Peyer's patch (tissue), 4 donors: ENCODE data around the gene KCNK5. TPM values are rescaled to one million over a fixed set of nuclear protein-coding genes. Genes with fewer than 3 reads are reported as not detected.

ENCODE experiments used
- DNase-seq, 3 donors: peaks; one replicate each; pipeline ENCODE4 v3.0.0-alpha.2; 2017 to 2019
- H3K27ac ChIP-seq, 4 donors: fragments of 200-600 bp; sonication (generic); one replicate each; pipeline ENCODE4 v1.5.1; 2016 to 2019
- H3K27me3 ChIP-seq, 2 donors: fragments of 200-600 bp; sonication (generic); one replicate each; pipeline ENCODE4 v1.5.1; 2019
- H3K36me3 ChIP-seq, 3 donors: fragments of 200-600 bp; sonication (generic); one replicate each; pipeline ENCODE4 v1.5.1; 2016 to 2019
- H3K4me1 ChIP-seq, 4 donors: fragments of 200-600 bp; sonication (generic); one replicate each; pipeline ENCODE4 v1.5.1; 2016 to 2019
- H3K4me3 ChIP-seq, 4 donors: fragments of 200-600 bp; sonication (generic); 1 replicate in 3 of 4; 2 replicates in 1 of 4; pipeline ENCODE4 v1.5.1; 2016 to 2019; ENCODE audit warnings: mild to moderate bottlenecking in 1 of 4
- H3K9me3 ChIP-seq, 4 donors: fragments of 200-600 bp; sonication (generic); one replicate each; pipeline ENCODE4 v1.5.1; 2016 to 2019; ENCODE audit warnings: mild to moderate bottlenecking in 1 of 4
- POLR2A ChIP-seq, 2 donors: fragments of 450-650 bp; IDR thresholded peaks; one replicate each; pipeline ENCODE4 v1.5.1; 2017; ENCODE audit warnings: antibody characterized with exemption in 2 of 2, mild to moderate bottlenecking in 2 of 2, moderate library complexity in 2 of 2
- total RNA-seq, 4 donors: library from RNA; depleted of rRNA; stranded (reverse); fragments of >200 nt; gene quantifications; one replicate each; pipeline ENCODE4 v1.1.0, GENCODE V29; 2016
- TF ChIP-seq, protein P1 (sequence below), 6 experiments: fragments of 450-650 bp in 4 of 6; fragments of 200-600 bp in 2 of 6; sonication (generic) in 1 of 6; IDR thresholded peaks; one replicate each; pipeline ENCODE4 v1.5.1; 2017 to 2019; ENCODE audit warnings: antibody characterized with exemption in 6 of 6, mild to moderate bottlenecking in 3 of 6, moderate library complexity in 1 of 6

KCNK5 gene
- total RNA-seq, 4 donors from 2014 or later: 10.7 to 150 (median 115) TPM

DNA sequence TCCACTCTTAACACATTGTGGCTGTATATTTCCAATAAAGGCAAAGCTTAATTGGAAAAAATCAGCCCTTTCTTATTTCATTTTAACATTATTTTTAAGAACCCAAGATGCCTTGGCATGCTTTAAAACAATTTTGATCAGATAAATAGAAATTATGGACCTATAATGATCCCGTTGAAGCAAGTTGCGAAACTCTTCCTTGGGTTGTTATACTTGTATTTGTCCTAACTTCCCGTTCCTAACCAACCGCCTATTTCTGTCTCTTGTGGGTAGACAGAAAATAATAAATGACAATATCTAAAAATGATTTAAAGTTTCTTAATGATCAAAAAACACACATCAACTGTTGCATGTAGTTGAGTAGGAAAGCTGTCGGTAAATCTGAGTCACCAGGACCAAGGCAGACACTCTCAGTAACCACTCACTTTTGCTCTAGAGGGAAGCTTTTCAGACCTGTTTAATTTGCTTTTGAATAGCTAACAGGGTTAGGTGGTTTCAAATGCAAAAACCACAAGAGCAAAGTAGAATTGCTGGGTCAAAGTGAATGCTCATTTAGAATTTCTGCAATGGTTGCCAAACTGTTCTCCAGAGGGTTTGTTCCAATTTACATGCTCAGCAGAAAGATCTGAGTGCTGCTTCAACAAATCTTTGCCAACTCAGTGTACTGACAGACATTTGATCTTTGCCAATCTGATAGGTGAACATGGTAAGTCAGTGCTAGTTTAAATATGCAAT is 34.2 kb upstream of the KCNK5 start:
- no peaks in the 10 kb centered on the region for H3K36me3 ChIP-seq
- no peaks in the 10 kb centered on the region for H3K9me3 ChIP-seq
- DNase-seq: no peak
- no peak overlapping the region for H3K4me3 ChIP-seq
- no peaks in the 10 kb centered on the region for H3K4me1 ChIP-seq
- no peaks in the 10 kb centered on the region for H3K27me3 ChIP-seq
- TF ChIP-seq, protein P1, sequence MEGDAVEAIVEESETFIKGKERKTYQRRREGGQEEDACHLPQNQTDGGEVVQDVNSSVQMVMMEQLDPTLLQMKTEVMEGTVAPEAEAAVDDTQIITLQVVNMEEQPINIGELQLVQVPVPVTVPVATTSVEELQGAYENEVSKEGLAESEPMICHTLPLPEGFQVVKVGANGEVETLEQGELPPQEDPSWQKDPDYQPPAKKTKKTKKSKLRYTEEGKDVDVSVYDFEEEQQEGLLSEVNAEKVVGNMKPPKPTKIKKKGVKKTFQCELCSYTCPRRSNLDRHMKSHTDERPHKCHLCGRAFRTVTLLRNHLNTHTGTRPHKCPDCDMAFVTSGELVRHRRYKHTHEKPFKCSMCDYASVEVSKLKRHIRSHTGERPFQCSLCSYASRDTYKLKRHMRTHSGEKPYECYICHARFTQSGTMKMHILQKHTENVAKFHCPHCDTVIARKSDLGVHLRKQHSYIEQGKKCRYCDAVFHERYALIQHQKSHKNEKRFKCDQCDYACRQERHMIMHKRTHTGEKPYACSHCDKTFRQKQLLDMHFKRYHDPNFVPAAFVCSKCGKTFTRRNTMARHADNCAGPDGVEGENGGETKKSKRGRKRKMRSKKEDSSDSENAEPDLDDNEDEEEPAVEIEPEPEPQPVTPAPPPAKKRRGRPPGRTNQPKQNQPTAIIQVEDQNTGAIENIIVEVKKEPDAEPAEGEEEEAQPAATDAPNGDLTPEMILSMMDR (IDR thresholded peaks at IDR 0.05): no peak
- no peak for TF ChIP-seq POLR2A (IDR thresholded peaks at IDR 0.05)
- H3K27ac ChIP-seq: no peak overlapping the region

- H3K9me3 ChIP-seq: no peaks in the 10 kb centered on the region
- H3K36me3 ChIP-seq: no peaks in the 10 kb centered on the region
- no peak for TF ChIP-seq POLR2A (IDR thresholded peaks at IDR 0.05)
- no peaks in the 10 kb centered on the region for H3K27me3 ChIP-seq
- H3K4me1 ChIP-seq: no peaks in the 10 kb centered on the region
- DNase-seq: no peak
- no peak overlapping the region for H3K4me3 ChIP-seq
- H3K27ac ChIP-seq: no peak overlapping the region
Observed at GRCh38 chr6:39261751-39262150, 32.5 kb upstream of the KCNK5 start.

DNA sequence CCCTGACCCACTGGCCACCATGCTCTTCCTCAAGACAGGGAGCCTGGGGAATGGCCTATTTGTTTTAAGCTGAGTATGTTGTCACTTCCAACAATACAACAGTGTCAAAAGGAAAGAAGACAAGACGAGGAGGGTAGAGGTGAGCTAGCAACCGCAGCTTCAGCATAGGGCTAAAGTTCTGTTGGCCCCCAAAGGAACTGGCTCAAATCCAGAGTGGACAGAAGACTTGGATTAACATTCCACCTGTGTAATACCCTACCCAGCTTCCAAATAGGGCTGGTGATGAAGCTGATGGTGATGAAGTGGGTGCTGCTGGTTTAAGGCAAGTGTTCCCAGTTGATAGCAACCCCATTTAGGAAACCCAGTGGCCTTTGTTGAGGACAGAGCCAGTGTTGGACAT is 31.7 kb upstream of the KCNK5 start:
- Histone ChIP-seq H3K9me3 (no peaks in the 10 kb centered on the region), H3K27ac (no peak overlapping the region), H3K27me3 (no peaks in the 10 kb centered on the region), H3K36me3 (no peaks in the 10 kb centered on the region), H3K4me1 (no peaks in the 10 kb centered on the region), H3K4me3 (no peak overlapping the region)
- DNase-seq: no peak
- no peak for TF ChIP-seq POLR2A (IDR thresholded peaks at IDR 0.05)
- TF ChIP-seq, protein P1 (IDR thresholded peaks at IDR 0.05): no peak

DNA sequence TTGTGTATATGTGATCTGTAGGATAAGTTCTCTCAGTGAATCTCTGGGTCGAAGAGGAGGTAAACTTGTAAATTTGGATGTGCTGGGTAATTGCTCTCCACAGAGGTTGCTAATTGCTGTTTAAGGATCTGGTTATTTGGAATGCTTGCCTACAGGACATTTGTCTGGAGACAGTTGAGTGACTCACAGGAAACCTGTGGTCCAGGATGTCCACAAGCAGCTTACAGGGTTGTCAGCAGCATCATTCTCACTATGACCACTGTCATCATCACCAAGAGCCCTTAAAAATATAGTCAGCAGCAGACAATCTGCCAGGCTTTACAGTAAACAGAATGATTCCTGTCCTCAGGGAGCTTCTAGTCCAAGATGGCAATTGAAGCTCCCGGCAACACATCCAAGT is 31.2 kb upstream of the KCNK5 start:
- no peaks in the 10 kb centered on the region for H3K4me1 ChIP-seq

DNA sequence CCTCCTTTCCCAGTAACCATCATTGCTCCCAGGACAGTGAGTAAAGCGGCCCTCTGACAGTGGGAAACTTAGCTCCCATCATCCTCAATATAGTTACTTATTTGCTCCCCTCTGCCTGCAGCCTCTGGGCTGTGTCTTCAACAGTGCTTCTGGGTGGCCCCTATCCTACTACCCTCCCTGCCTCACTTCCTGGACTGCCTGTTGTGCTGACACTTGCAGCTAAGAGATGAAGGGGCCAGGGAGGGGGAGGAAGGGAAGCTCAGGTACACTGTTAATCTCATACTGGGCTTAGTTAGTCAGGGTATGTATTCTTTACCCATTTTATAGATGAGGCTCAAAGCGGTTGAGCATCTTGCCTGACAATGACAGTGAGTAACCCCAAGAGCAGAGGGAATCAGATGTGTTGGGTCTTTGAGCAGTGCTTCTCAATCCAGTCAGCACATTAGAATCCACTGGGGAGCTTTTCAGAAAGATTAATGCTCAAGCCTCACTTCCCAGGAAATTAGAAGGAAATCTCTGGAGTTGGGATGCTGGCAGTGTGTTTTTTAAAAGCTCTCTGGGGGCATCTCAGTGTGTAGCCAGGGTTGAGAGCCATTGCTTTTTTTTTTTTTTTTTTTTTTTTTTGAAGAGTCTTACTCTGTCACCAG is 27.1 kb upstream of the KCNK5 start:
- no peak for TF ChIP-seq POLR2A (IDR thresholded peaks at IDR 0.05)
- TF ChIP-seq, protein P1 (IDR thresholded peaks at IDR 0.05): no peak
- Histone ChIP-seq H3K4me3 (no peak overlapping the region), H3K9me3 (no peaks in the 10 kb centered on the region), H3K27me3 (no peaks in the 10 kb centered on the region), H3K36me3 (no peaks in the 10 kb centered on the region), H3K27ac (no peak overlapping the region), H3K4me1 (peaks cover 0 to under 1% (median 0%) of the 10 kb centered on the region in 4 donors)
- DNase-seq: no peak

More for the DNA sequence above, 31.2 kb upstream of the KCNK5 start:
- no peak for DNase-seq
- no peaks in the 10 kb centered on the region for H3K27me3 ChIP-seq
- TF ChIP-seq POLR2A (IDR thresholded peaks at IDR 0.05): no peak
- TF ChIP-seq, protein P1 (IDR thresholded peaks at IDR 0.05): no peak
- H3K9me3 ChIP-seq: no peaks in the 10 kb centered on the region
- no peak overlapping the region for H3K4me3 ChIP-seq
- H3K36me3 ChIP-seq: no peaks in the 10 kb centered on the region
- no peak overlapping the region for H3K27ac ChIP-seq

DNA sequence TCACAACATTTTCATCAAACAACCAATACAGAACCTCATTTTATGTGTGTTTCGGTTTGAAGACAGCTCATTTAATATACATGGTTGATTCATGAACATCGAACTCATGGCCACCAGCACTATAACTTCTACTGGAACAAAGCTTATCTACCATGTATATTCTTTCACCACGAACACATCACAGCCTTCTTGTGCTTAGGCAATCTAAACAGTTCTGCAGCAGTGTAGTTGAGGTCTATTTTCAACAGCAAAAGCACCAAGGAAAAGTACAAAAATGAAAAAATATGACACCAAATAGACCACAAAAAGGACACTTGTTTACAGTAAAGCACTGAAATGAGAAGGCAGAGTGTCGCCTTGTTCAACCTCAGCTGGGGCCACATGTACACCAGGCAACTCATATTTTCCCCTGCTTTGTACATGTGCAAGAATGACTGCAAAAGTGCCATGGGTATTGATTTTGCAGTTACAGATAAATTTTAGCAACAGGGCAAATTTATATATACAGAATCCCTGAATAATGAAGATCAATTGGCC is 25.8 kb upstream of the KCNK5 start:
- no peak for DNase-seq
- H3K27me3 ChIP-seq: no peaks in the 10 kb centered on the region
- H3K36me3 ChIP-seq: no peaks in the 10 kb centered on the region
- peaks cover 0 to 4% (median 0%) of the 10 kb centered on the region in 4 donors for H3K4me1 ChIP-seq
- TF ChIP-seq, protein P1 (IDR thresholded peaks at IDR 0.05): no peak
- TF ChIP-seq POLR2A (IDR thresholded peaks at IDR 0.05): no peak
- no peak overlapping the region for H3K4me3 ChIP-seq
- H3K9me3 ChIP-seq: no peaks in the 10 kb centered on the region
- H3K27ac ChIP-seq: no peak overlapping the region
